Esophagus squamous epithelium (tissue), 5 donors: ENCODE measurements around the gene IFIH1. TPM values are rescaled to one million over a fixed set of nuclear protein-coding genes. Genes with fewer than 3 reads are reported as not detected.

ENCODE experiments used
- DNase-seq: peaks from one replicate; lab custom pipeline; 2025; lab: John Stamatoyannopoulos, UW
- H3K27ac ChIP-seq, 4 donors: fragments of 200-600 bp; sonication (generic); one replicate each; pipeline ENCODE4 v1.5.1; 2016 to 2019; ENCODE audit warnings: mild to moderate bottlenecking in 1 of 4
- H3K27me3 ChIP-seq, 4 donors: fragments of 200-600 bp; sonication (generic); 1 replicate in 3 of 4; 2 replicates in 1 of 4; pipeline versions ENCODE4 v1.5.1 to v1.6.0; 2017 to 2021; ENCODE audit warnings: antibody characterized with exemption in 1 of 4
- H3K36me3 ChIP-seq, 3 donors: fragments of 200-600 bp; sonication (generic); one replicate each; pipeline ENCODE4 v1.5.1; 2016 to 2019
- H3K4me1 ChIP-seq, 3 donors: fragments of 200-600 bp; sonication (generic); one replicate each; pipeline ENCODE4 v1.5.1; 2017 to 2019
- H3K4me3 ChIP-seq, 4 donors: fragments of 200-600 bp; sonication (generic); 1 replicate in 3 of 4; 2 replicates in 1 of 4; pipeline ENCODE4 v1.5.1; 2016 to 2019; ENCODE audit warnings: mild to moderate bottlenecking in 2 of 4, moderate library complexity in 1 of 4
- H3K9me3 ChIP-seq, 3 donors: fragments of 200-600 bp; sonication (generic); one replicate each; pipeline ENCODE4 v1.5.1; 2016 to 2019
- CTCF ChIP-seq, 6 experiments: fragments of 450-650 bp in 4 of 6; fragments of 200-600 bp in 2 of 6; sonication (generic) in 2 of 6; IDR thresholded peaks; one replicate each; pipeline ENCODE4 v1.5.1; 2016 to 2019; ENCODE audit warnings: antibody characterized with exemption in 6 of 6, mild to moderate bottlenecking in 4 of 6, moderate library complexity in 4 of 6
- POLR2A ChIP-seq, 4 donors: fragments of 450-650 bp; IDR thresholded peaks; one replicate each; pipeline ENCODE4 v1.6.1; 2017; ENCODE audit warnings: antibody characterized with exemption in 4 of 4, mild to moderate bottlenecking in 4 of 4, moderate library complexity in 3 of 4
- WGBS, 2 donors: methylation state at CpG; one replicate each; pipeline ENCODE4 v1.1.5; 2018; 5-methylcytosine and 5-hydroxymethylcytosine counted together
- intact Hi-C: fragments of 100-400 bp; cut with DNase I; formaldehyde crosslinking; loops from one replicate; pipeline ENCODE4 v1.15.0; 2022
- total RNA-seq, 4 donors: library from RNA; depleted of rRNA; stranded (reverse); fragments of >200 nt; gene quantifications; one replicate each; pipeline ENCODE4 v1.1.0, GENCODE V29; 2016
- donor health status: DM: yes; HTN: yes; CAD: no.

IFIH1 gene
- total RNA-seq, 4 donors from 2014 or later: 8.2 to 17.4 (median 10.8) TPM

DNA sequence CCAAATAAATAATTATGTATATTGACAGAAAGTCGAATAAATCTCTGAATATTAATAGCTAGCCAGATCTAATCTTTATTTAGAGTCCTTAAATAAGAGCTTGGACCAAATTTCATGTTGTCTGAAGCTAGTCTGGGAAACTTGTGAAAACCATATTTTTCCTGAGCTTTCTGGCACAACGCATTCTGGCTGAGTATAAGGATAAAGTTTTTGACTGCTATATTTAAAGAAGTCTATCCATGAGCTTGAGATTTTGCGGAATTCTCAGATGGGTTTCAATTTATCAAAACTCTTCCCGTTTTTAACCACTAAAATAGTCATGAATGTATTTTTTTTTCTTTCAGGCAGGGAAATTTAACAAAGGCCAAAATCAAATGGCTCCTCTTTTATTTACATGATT is 99.1 kb downstream of the IFIH1 start:
- no peak for DNase-seq
- no peaks in the 10 kb centered on the region for H3K4me1 ChIP-seq
- TF ChIP-seq CTCF (IDR thresholded peaks at IDR 0.05) (no peak), POLR2A (IDR thresholded peaks at IDR 0.05) (no peak)
- H3K4me3 ChIP-seq: no peak overlapping the region
- no peaks in the 10 kb centered on the region for H3K36me3 ChIP-seq
- H3K27ac ChIP-seq: no peak overlapping the region
- H3K9me3 ChIP-seq: no peaks in the 10 kb centered on the region
- intact Hi-C loops: no loop called here
- WGBS, 2 donors: 57 to 59% methylated on average over 4 of the region's 4 CpGs
- H3K27me3 ChIP-seq: no peaks in the 10 kb centered on the region

GRCh38 chr2:162217598-162217997 is 100.9 kb downstream of the IFIH1 start:
- no peak for DNase-seq
- H3K4me3 ChIP-seq: no peak overlapping the region
- H3K27ac ChIP-seq: no peak overlapping the region
- TF ChIP-seq POLR2A (IDR thresholded peaks at IDR 0.05) (no peak), CTCF (IDR thresholded peaks at IDR 0.05) (no peak)
- H3K9me3 ChIP-seq: no peaks in the 10 kb centered on the region
- no peaks in the 10 kb centered on the region for H3K36me3 ChIP-seq
- 80 to 83% methylated on average over 1 of the region's 1 CpG for WGBS, 2 donors
- H3K27me3 ChIP-seq: no peaks in the 10 kb centered on the region
- no peaks in the 10 kb centered on the region for H3K4me1 ChIP-seq
- intact Hi-C loops: no loop called here

Other genes with a start within 250 kb of the IFIH1 start
- 1 to 10 TPM in 2 of 4 donors, under 1 TPM in 1, not detected in 1; 0.97 to 3.1 (median 3.0) TPM for gene DPP4, start 244.5 kb downstream of the IFIH1 start, total RNA-seq
- not detected for gene GCG, start 166.4 kb downstream of the IFIH1 start, total RNA-seq
- 1 to 10 TPM in 3 of 4 donors, under 1 TPM in 1; 0.91 to 6.5 (median 2.1) TPM for gene FAP, start 75.2 kb downstream of the IFIH1 start, total RNA-seq
- 10 to 100 TPM in 2 of 4 donors, 1 to 10 TPM in 2; 5.5 to 19.3 (median 13.0) TPM for gene GCA, start 25.4 kb upstream of the IFIH1 start, total RNA-seq